GM10248 (cell line): ENCODE measurements around the gene UNC13C.

Experiments
- CTCF ChIA-PET: fragments of 300-600 bp; sonication (Branson Sonifier 250); formaldehyde crosslinking; extraction: SDS; loops from one replicate; lab custom pipeline; 2021; ENCODE audit warnings: antibody characterized with exemption; lab: Yijun Ruan, JAX
- POLR2A ChIA-PET: fragments of 350-650 bp; sonication (Branson Sonifier 250); formaldehyde crosslinking; extraction: SDS; loops from one replicate; lab custom pipeline; 2020; ENCODE audit warnings: antibody characterized with exemption; lab: Yijun Ruan, JAX
- DNase-seq: peaks from one replicate; pipeline ENCODE4 v3.0.0; 2012; ENCODE audit errors: extremely low spot score
- CTCF ChIP-seq: IDR thresholded peaks from 2 replicates; pipeline ENCODE4 v1.5.1; 2012; ENCODE audit warnings: mild to moderate bottlenecking, low read depth; ENCODE audit errors: extremely low read depth, missing control alignments, control extremely low read depth

The UNC13C gene

GRCh38 chr15:54149115-54149531 is 170.9 kb downstream of the UNC13C start:
- TF ChIP-seq CTCF, result no peak
- POLR2A ChIA-PET, result no interaction called here
- CTCF ChIA-PET, result interaction anchor here (1.3 kb wide), 1 partner anchor 67 kb away, joined by 4 read pairs; no protein-coding TSS in a partner anchor
- no peak for DNase-seq

GRCh38 chr15:54150255-54150654 is 172.0 kb downstream of the UNC13C start:
- no peak for DNase-seq
- ChIA-PET CTCF (interaction anchor here (1.3 to 3.2 kb wide), 2 partner anchors 10 to 68 kb away, joined by 4 to 9 read pairs; no protein-coding TSS in a partner anchor), POLR2A (no interaction called here)

GRCh38 chr15:54159012-54159411 is 180.8 kb downstream of the UNC13C start:
- TF ChIP-seq CTCF, result no peak
- ChIA-PET CTCF (interaction anchor here (1.9 kb wide), 1 partner anchor 13 kb away, joined by 5 read pairs; no protein-coding TSS in a partner anchor), POLR2A (no interaction called here)
- DNase-seq, result no peak

More at GRCh38 chr15:54150255-54150654, 172.0 kb downstream of the UNC13C start:
- no peak for TF ChIP-seq CTCF

- POLR2A ChIA-PET, result no interaction called here
- no peak for TF ChIP-seq CTCF
- DNase-seq, result no peak
- CTCF ChIA-PET, result interaction anchor here (1.6 kb wide), 1 partner anchor 23 kb away, joined by 4 read pairs; no protein-coding TSS in a partner anchor
Measured at GRCh38 chr15:54187325-54187724, 209.1 kb downstream of the UNC13C start.

GRCh38 chr15:54197995-54198394 is 219.8 kb downstream of the UNC13C start:
- ChIA-PET CTCF (interaction anchor here (1.5 kb wide), 1 partner anchor 14 kb away, joined by 3 read pairs; no protein-coding TSS in a partner anchor), POLR2A (no interaction called here)
- no peak for TF ChIP-seq CTCF
- no peak for DNase-seq

GRCh38 chr15:54206586-54207321 is 228.5 kb downstream of the UNC13C start:
- no peak for DNase-seq
- no peak for TF ChIP-seq CTCF
- CTCF ChIA-PET, result interaction anchor here (1.0 kb wide), 1 partner anchor 12 kb away, joined by 3 read pairs; no protein-coding TSS in a partner anchor
- POLR2A ChIA-PET, result no interaction called here
